Measurements from ENCODE around the gene RELN.

RELN gene

DNA sequence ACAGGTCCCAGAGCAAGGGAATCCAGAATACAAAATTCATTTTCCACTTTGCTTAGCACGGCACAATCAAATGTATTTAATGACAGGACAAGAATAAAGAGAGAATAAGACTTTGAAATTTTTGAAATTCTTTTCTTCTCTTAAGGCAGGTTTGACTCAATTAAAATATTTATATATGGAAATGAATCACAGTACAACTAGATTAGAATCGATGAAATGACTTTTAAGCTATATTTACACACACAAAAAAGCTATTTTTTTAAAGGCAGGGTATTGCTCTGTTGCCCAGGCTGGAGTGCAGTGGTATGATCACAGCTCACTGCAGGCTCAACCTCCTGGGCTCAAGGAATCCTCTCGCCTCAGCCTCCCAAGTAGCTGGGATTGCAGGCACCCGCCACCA is 278.0 kb downstream of the RELN start:
- DNase-seq, result no peak

- no peak for DNase-seq
These were observed 279.2 kb downstream of the RELN start for GRCh38 chr7:103710247-103710646.

GRCh38 chr7:103706805-103707204 is 282.7 kb downstream of the RELN start:
- DNase-seq, result no peak

DNA sequence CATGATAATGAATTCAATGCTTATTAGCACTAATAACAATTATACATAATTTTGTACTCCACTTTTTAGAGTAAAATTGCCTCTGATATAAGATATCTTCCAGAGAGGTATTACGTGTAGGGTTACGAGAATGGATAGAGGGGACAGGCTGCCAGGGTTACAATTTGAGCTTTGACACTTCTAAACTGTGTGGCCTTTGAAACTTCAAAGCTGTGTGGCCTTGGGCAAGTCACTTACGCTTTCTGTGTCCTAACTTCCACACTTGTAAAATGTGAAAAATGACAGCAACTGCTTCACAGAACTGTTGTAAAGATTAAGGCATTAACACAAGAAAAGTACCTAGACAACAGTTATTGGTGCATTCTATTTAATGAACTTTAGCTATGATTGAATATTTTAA is 283.9 kb downstream of the RELN start:
- DNase-seq, result no peak

DNA sequence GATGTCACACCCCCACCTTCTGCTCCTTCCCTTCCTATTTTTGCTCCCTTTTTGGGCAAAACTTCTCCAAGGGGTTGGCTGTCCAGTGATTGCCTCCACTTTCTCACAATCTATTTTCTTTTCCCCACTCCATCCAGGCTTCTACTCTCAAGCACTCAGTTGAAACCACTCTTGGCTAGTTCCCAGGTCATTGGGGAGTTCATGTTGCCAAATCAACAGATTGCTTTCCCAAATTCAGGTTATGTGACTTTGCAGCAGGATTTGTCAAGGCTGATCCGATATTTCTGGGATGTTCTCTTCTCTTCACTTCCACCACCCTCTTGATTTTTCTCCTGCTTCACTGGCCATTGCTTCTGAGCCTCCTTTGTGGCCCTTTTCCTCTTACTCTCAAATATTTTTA is 284.8 kb downstream of the RELN start:
- no peak for DNase-seq

DNA sequence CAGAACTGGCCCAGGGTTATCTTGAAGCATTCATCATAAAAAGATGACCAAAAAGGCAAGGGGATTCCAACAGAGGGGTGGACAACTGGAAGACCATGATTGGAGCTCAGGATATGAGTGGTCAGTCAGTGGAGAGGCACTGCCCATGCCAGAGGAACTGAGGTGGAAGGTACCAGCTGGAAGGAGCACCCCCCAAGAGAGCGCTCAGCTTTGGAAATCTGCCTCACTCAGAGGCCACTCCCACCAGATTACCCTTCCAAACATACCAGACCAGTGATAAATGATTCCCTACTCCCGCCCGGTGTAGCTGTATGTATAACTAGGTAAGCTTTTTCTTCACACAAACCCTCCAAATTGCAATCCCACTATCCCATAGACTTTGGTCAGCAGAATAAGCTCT is 286.5 kb downstream of the RELN start:
- no peak for DNase-seq

DNA sequence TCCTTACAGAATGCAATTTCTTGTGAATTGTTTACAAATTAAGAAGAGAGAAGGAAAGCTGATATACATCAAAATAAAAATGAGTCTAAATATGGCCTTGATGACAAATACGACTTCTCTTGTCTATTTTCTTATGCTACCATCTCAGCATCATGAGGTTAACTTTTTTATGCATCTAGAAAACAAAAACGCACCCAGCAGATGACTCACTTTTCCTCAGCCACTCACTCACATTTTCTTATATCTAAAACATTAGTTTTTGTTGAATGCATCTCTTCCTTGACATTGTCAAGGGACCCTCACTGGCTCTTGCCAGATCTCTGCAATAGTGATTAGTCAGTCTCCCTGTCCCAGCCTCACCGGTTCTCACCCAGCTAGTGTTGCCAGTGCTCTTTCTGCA is 287.0 kb downstream of the RELN start:
- no peak for DNase-seq

DNA sequence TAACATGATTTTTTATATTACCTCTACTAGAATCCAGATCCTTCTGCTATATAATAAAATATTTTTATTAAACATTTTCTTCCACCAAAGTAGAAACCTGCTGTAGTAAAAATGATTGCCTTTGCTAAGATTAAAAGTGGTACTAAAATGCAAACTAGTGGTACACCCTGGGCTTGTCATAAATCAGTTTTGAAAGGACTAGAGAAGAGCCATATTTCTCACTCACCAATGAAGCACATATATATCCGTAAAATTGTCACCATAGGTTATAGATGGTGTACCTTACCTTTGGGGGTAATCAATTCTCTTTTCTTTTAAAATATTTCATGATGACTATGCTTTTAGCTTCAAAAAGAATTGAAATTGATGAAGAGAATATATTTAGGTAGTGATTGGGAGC is 290.4 kb downstream of the RELN start:
- DNase-seq, result no peak

DNA sequence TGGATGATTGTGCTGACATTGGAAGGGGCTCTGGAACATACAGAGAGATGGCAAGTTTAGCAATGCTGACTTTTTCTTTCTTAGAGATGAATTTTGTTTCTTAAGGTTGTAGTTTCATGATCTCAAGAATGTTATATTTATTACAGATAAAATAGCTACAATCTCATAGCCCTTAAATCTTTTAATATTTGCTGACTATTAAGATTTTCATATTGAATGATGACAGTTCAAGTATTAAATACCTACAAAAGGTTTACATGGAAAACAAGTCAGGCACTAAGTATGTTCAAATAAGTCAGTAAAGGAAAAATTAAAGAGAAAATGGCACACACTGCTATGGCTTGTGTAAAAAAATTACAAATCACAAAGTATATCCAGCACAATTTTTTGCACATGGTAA is 291.4 kb downstream of the RELN start:
- no peak for DNase-seq

DNA sequence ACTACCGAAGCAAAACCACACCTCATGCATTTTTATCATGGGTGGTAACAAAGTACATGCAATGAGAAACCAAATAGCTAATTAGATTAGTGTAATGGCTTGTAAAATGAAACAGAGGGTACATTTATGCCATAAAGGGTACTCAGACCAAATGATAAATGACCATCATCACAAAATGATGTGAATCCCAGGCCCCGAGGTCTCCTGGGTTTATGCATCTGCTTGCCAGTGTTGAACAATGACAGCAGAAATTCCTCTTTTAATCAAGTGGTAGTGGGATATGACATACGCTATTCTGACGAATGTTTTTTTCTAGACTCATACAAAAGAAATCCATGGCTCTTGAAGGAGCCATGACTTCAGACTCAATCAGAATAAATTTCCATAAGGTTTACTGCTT is 293.9 kb downstream of the RELN start:
- DNase-seq, result no peak

- no peak for DNase-seq
These were observed 295.2 kb downstream of the RELN start for GRCh38 chr7:103694304-103694703.

- DNase-seq, result no peak
These were observed 298.2 kb downstream of the RELN start for GRCh38 chr7:103691291-103691690.

DNA sequence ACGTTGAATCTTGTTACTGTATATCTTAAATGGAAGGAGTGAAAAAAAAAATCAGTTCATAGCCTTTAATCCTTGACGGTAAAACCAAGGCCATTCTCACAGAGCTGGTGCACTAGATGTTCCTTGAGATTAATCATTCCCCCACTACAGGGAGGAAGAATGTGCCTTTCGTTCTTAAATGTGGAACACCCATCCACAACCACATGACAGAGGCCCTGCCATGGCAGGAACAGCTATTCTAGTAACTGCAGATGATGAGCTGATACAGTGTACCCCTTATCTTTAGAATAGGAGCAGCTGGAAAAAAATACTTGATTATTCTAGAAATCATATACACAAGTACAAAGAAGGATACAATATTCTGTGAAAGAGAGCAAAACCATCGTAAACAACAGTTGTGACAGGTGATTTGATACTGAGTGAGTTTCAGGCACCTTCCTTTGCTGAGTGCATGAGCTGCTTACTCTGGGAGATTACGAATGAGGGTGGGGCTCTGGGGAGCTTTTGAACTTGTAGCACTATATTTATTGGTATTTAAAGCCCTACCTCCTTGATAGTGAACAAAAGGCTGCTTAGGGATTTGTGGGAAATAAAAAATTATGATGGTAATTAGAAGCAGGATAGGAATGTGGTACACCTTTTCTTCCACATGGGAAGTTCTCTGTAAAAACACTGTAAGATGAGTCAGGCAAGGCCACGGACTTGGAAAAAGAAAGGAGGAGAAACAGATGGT is 299.1 kb downstream of the RELN start:
- no peak for DNase-seq

DNA sequence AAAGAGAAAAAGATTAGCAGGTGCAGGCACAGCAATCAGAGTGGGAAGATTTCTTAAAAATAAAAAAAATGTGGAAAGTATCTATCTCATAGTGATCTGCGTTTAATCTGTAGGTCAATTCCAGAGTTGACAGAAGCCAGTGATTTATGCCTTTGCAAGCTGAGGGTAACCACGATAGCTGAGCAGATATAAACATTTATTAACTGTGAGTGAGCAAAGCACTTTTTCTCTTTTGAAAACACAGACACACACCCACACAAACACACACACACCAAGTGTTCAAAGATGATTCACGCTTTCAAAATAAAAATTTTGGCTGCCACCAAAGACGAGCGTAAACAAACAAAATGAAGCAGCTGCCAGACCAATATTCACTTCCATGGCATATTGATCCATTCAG is 300.2 kb downstream of the RELN start:
- DNase-seq, result no peak

GRCh38 chr7:103687951-103688350 is 301.5 kb downstream of the RELN start:
- no peak for DNase-seq

GRCh38 chr7:103687272-103687671 is 302.2 kb downstream of the RELN start:
- DNase-seq, result no peak

DNA sequence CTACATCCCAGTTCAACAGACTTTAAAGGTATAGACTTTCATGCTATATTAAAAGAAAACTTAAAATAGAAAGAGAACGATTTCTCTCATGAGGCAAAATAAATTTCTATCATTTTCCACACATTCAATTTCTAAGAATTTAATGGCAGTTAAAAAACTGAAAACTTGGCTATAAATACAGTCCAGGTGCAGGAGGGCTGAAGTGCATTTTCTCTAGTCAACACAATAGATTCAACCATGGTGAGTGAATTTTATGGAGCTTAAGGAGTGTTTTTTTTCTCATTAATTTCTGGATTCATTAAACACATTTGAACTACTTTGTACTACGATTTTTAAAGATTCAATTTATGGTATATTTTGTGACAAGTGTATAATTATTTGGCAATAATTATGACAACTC is 302.7 kb downstream of the RELN start:
- DNase-seq, result no peak

DNA sequence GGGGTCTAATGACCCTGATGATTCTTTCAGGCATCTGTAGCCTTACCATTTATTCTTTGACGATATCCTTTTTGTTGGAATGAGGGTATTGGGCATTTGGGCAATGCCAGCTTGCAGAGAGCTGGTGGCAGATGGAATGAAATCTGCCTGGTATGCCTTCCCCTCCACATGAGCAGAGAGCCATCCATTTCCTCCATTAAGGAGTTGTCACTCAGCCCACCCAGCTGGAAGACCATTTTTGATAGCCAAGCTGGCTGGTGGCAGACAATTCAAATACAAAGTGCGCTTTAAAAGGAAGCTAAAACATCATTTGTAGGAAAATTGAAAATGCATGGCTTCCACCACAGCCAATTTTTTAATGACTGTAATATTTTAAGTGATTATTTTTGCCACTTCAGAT is 303.4 kb downstream of the RELN start:
- DNase-seq, result no peak

DNA sequence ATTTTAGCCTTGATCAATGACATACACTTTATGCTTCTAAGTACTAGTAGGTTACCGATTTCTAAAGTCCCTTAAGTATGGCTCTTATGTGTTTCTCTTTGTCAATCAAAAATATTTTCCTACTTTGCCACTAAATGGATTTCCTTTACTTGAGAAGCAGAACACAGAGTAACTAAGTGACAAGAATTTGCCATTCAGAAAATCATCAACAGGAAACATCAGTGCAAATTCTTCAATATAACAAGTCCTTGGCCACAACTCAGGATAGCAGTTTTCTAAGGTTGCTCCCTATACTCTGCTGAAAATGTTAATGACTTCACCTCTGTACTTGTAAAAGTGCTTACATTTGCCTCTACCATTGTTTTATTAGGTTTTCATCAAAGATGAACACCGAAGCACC is 303.8 kb downstream of the RELN start:
- no peak for DNase-seq

- DNase-seq, result no peak
These were observed 306.1 kb downstream of the RELN start for GRCh38 chr7:103683348-103683747.

DNA sequence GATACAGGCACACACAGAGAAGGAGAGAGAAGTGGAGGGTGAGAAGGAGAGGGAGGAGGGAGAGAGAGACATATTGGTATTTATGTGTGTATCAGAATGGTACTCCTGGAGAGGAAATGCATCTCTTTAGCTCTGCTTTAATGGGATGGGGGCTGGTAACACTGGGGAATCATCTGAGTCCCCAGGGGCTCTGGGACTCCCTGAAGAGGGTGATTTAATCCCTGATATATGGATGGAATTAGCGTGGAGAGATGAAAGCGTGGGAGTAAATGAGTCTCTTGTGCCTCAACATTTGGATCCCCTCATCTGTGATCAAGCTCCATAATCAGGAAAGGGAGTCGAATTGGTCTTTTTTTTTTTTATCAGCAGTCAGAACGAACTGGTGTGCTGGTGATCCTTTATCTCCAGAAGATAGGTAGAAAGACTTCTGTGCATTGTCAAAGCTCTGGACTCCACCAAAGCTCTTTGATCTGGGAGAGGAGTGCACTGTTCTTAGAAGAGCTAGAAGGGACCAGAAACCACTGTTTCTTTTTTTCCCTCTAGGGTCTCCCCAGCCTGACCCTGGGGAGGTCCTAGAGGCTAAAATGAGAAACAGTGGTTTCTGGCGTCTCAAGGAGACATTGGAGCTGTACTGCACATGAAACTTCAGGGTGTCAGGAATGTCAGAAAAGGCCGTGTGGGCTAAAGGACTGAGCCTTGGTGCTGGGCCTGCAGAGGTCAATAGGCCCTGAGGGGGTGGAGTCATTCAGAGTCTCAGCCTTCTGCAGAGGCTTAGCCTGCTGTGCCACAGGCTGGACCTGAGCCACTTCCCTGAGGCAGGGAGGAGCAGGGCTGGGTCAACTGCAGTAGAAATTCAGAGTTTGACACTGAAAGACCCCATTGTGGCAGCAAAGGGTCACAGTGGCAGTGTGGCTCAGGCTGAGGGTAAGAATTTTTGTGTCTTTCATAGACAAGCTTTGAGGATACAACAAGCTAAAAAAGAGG is 309.0 kb downstream of the RELN start:
- DNase-seq, result no peak

DNA sequence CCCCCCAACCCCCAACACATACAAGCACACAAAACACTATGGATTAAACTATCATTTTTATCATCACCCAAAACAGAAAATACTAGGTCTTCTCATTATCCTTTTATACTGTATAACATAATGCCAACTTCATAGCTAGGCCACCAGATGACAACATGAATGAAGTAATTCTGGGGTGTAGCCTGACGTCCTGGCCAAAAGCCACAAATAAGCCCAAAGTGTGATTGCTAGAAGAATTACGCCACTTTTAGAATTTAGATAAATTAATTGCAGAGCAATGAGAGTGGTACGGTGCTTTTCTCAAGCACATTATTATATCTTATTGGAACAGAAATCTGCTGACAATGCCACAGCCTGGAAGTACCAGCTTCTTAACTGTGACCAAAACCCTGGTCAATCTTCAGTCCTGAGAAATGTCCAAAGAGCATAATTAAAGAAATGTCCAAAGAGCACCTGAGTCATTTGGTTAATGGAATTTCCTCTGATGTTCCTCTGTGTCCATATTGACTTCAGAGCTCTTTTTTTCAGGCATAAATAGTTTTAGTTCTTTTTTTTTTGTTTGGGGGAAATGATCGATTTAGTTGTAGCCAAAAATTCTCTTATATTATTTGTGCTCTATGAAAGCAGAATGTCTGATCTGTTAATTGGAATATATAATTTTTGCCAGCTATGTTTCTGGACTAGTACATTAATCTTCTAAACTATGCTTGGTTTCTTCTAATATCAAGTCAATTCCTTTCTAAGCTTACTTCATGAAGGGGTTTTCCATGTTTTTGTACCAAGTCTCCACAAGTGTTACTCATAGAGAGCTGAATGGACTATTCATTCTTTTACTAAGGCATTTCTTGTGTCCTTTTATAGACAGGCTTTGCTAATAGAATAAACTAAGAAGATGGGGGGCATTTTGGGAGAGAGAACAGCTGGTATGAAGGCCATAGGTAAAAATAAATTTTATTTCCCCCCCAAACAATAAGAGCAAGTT is 310.0 kb downstream of the RELN start:
- DNase-seq, result no peak
